ENCODE data around the gene NGEF.

The NGEF gene

DNA sequence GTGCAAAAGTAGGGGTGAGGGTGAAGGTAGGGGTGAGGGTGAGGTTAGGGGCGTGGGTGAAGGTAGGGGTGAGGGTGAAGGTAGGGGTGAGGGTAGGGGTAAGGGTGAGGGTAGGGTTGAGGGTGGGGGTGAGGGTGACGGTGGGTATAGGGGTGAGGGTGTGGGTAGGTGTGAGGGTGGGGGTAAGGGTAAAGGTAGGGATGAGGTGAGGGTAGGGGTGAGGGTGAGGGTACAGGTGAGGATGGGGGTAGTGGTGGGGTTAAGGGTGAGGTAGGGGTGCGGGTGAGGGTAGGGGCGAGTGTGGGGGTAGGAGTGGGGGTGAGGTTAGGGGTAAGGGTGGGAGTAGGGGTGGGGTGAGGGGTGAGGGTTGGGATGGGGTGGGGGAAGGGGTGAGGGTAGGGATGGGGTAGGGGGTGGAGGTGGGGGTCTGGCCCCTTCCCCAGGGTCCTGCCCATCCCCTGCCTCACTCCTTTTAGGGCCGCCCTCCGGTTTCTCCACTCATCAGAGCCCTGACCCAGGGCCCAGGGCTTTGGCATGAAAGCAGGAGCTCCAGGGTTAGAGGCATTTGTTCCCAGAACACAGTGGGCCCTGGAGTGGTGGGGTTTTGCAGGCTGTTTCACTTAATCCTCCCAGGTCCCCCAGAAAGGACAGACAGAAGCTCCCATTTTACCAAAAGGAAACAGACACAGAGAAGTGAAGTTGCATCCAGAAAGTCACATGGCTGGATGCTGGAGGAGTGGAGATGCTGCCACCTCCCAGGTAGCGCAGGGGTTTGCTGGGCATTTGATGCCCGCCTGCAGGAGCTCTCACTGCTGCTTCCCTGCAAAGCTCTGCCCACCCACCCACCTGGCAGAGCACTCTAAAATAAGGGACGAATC, 116.1 kb downstream of the NGEF start:
- DNase-seq = no peak

DNA sequence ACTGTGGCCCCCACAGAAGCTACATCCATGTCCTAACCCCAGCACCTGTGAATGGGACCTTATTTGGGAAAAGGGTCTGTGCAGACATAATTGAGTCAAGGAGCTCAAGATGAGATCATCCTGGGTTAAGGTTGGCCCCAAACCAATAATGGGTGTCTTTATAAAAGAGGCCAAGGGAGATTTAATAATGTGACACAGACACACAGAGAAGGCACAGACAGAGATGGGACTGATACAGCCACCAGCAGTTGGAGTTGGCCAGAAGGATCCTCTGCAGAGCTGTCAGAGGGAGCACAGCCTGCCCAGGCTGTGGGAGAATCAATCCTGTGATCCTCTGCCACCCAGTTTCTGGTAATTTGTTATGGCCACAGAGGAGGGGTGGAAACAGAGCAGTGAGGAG, 116.9 kb downstream of the NGEF start:
- DNase-seq = no peak

DNA sequence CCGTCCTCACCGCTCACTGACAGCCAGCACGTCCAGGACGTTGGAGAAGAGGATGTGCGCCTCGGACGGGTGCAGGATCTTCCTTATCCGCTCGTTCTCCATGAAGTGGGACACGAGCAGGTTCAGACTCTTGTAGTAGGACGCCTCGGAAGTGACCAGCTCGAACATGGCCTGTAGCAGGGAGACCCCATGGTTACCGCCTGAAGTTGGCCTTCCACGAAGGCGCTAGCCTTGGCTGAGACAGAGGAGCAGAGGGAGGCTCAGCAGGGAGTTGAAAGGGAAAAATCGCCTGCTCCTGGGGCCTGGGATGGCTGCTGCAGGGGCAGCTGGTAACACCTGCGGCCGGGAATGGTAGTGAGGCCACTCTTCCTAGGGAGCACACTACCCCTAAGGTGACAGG, 118.3 kb downstream of the NGEF start:
- no peak for DNase-seq

DNA sequence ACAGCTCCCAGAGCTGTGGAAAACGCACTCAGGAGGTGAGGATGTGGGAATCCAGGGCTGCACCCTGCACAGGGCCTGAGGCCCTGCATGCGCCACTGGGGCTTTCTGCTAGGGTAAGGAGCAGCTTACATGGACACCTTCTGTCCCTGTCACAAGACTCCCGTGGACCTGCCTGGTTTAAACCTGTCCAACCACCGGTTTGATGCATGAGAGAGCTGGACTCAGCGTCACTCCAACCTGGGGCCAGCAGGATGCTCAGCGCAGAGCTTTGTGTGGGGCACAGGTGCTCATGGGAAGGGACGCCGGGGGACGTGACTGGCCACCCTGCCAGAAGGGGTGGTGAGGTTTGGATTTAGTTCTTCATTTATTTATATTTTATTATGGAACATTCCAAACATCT, 118.8 kb downstream of the NGEF start:
- no peak for DNase-seq

DNA sequence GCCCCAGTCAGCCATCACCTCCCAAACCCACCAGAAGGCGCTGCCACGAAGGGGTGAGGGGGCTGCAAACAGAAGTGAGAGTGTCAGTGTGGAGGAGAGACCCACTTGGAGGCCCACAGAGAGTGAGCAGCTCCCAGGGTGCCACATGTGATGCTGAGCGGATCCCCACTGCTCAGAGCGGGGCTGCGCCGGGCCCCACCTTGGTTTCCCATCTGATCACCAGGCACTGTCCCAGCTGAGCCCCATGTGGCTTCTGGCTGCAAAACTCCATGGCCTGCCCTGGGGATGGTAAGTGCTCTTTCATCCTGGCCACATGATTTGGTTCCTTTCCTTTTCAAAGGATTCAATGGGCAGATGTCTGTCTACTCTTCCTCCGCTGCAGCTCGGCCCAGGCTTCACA, 119.2 kb downstream of the NGEF start:
- no peak for DNase-seq

DNA sequence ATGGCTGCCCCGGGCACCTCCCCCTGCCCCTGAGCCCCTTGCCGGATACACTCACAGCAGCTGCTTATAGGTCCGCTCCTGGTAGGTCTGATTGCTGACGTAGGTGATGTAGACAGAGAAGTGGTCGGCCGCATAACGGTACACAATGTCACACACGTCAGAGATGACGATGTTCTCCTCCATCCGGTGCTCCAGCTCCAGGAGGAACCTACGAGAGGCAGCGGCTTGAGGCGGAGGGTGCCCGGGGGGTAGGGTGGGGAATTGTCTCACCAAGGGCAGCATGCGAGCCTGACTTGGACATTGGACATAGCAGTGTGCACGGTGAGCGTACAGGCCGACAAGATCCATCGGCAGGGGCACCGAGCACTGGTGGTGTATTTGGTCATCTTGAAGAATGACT, 120.2 kb downstream of the NGEF start:
- no peak for DNase-seq

DNA sequence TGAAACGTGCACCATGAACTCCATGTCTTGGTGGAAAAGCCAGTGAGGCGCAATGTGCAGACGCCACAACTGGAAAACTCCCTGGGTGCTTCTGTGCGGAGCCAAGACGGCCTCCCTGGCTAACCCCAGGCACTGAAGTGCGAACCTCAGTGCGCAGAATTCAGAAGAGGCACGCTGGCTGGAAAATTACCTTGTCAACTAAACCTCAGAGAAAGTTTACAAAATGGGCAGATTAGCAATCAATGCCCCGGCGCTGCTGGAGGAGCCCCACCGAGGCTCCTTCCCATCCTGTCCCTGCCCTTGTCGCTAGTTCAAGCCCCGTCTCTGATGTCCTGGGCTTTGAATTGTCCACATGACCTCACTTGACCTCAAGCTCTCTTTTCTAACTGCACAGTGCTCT, 120.8 kb downstream of the NGEF start:
- no peak for DNase-seq

DNA sequence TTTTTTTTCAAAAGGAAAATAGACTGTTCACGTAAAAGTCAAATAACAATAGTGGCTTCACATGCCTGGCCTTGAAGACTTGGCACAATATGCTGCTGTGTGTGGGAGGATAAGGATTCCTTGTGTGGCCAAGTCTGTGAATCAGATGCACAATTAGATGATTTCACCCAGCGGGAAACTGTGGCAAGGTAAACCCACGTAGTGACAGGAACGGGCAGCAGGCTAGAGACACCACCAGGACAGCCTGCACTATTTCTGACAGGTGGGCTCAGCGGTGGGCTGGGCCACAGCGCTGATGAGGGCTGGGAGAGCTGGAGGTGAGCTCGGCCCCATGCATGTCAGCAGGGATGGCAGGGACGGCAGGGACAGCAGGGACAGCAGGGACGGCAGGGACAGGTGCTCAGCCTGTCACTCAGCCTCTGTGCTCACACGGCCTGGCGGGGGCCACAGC, 121.4 kb downstream of the NGEF start:
- DNase-seq = no peak

DNA sequence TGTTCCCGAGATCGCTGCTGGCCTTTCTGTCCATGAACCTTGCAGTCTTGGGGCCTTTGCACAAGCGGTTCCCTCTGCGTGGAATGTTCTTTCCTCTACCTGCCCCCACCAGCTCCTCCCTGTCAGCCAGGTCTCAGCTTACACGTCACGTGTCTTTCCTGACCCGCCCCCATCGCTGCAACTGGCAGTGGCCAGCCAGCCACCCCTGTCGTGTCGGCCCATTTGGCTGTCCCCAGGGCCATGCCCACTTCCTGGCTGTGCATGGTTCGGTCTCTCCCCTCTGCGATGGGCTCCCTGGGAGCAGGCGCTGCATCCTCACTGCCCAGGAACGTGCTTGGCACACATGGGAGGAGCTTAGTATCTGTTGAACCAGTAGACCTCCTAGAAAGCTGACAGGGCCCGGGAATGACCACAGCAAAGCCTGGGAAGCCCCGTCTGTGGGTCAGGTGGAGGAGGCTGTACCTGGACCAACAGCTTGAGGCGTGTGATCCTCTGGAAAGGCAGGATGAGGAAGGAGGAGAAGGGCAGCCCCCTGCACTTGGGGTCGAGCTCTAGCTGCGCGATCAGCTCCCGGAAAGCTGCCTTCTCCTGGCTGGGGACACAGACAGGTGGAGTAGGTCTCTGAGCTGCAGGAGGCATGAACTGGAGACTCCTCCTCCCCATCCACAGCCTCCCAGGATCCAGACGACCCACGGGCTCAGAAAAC, 122.0 kb downstream of the NGEF start:
- no peak for DNase-seq

DNA sequence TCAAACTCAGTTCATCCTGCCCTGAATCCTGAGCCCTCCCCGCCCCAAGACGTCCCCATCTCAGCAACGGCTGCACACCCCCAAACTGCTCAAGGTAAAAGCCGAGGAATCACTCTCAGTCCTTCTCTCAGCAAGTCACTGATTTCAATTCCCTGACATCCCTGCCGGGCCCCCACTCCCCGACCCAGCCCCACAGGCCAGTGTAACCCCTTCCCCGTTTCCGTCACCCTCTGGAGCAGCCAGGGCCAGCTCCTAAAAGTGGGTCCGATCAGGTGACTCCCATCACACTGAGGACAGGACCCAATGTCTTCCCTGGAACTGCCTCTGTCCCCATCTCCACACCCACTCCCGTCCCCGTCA, 122.5 kb downstream of the NGEF start:
- no peak for DNase-seq

DNA sequence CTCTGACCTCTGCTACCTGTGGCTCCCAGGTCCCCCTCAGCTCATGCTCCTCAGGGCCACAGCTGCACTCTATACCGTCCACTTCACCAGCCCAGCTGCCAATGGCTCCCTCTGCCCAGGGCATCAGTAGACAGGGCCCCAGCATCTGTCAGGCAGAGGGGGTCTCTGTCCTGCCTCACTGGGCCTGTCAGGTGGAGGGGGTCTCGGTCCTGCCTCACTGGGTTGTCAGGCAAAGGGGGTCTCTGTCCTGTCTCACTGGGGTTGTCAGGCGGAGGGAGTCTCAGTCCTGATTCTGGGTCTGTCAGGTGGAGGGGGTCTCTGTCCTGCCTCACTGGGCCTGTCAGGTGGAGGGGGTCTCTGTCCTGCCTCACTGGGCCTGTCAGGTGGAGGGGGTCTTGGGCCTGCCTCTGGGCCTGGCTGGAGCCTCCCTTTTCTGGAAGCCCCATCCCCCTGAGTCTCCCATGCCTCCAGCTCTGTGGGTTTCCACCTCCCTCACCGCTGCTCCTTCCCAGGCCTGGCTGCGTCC, 123.1 kb downstream of the NGEF start:
- no peak for DNase-seq

DNA sequence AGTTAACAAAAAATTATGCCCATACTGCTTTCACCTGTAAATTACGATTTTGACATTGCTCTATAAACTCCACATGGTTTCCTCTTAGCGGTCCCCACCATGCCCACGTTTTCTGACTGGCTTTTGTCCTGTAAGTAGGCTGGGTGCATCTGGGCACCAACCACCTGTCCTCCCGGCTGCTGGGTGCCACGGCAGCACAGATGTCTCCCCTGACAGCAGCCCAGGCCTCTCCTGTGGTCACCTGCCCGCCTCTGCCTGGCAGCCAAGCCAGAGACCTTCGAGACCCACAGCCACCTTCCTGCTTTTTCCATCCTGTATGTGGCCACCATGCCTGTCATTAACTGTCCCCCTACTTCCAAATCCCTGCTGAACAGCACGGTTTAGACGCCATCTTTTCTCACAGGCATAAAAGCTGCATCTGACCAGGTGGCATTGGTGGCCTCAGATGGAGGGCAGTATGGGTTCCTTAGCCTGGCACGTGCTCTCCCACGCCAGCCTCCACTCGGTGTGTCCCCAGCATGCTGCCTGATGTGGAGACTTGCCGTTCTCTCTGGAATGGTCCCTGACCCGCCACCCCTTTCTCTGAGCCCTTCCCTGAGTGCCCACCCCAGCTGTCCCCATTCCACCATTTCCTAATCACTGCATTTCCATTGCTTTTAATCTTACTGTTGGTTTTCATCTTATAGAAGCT, 124.1 kb downstream of the NGEF start:
- no peak for DNase-seq

DNA sequence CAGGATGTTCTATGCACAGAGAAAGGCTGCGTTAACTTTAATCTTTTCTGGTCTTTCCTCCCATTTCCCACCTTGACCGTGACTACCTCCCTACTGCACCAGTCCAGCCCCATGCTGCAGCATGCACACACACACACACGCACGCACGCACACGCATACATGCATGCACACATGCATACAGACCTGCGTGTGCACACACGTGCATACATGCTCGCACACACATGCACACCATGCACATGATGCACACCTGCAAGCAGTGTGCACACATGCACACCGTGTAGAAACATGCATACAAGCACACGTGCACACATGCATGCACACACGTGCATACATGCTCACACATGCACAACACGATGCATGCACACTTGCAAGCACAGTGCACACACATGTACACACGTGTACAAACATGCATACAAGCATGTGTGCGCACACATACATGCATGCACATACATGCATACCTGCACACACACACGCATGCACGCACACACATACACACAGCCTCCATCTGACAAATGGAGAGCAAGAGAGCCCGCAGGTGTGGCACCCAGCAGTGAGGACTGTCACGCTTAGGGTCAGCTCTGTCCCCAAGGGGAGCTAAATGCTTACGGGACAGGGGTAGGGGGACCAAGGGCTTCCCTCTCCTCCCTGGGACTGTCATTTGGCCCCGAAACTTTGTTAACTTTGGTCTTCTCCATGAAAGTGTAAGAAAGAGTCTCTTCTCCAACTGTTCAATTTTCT, 124.8 kb downstream of the NGEF start:
- no peak for DNase-seq

DNA sequence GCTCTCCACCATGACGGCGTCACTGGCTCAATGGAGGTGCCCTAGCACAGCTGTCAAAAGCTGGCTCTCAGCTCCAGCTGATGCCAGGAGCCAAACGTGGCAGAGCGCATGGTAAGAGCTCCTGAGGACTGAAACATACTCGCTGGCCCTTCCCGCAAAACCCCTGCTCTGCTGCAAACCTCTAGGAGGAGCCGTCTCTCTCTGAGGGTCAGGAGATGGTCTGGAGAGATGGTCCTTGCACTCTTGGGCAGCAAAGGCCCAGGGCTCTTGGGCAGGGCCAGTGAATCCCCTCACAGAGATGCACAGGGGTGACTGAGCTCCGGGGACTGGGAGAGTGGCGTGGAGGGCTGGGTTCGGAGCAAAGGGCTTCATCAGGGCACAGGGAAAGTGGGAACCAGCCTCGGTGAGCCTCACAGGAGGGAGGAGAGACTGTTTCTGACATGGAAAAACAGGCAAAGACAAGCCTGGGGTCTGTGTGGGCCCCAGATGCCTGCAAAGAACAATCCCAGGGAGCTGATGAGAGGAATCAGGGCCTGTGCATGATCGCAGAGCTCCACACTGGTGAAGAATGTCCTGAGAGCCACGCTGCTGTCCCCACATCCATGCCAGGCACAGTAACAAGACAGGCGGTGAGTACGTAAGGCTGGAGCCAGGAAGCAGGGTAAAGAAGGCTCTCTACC, 125.7 kb downstream of the NGEF start:
- DNase-seq = no peak

DNA sequence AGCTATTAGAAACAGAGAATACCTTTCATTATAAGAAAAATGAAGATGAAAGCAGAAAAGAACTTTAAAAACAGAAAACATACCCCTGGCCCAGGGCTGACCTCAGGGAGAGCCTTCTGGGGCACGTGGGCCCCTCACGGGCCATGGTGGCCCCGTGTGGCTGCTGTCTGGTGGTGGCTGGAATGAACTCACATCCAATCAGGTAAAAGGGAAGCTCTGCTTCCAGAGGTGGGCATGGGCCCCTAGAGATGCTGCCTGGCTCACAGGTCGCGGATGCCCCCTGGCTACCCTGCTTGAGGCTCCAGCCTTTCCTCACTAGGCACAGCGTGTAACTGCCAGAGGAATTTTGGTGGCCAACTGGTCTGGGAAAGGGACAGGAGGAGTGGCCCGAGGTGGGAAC, 126.4 kb downstream of the NGEF start:
- no peak for DNase-seq

DNA sequence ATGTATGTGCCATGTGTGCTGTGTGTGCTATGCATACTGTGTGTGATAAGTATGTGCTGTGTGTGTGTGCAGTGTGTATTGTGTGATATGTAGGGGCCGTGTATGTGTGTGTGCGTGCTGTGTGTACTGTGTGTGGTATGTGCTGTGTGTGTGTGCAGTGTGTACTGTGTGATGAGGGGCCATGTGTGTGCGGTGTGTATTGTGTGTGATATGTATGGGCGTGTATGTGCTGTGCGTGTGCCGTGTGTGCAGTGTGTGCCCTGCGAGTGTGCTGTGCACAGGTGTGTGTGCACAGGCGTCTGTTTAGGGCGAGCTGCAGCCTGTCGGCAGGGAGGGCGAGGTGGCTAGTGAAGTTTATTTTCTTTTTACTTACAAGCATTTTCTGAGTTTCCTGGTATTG, 126.9 kb downstream of the NGEF start:
- DNase-seq = no peak

DNA sequence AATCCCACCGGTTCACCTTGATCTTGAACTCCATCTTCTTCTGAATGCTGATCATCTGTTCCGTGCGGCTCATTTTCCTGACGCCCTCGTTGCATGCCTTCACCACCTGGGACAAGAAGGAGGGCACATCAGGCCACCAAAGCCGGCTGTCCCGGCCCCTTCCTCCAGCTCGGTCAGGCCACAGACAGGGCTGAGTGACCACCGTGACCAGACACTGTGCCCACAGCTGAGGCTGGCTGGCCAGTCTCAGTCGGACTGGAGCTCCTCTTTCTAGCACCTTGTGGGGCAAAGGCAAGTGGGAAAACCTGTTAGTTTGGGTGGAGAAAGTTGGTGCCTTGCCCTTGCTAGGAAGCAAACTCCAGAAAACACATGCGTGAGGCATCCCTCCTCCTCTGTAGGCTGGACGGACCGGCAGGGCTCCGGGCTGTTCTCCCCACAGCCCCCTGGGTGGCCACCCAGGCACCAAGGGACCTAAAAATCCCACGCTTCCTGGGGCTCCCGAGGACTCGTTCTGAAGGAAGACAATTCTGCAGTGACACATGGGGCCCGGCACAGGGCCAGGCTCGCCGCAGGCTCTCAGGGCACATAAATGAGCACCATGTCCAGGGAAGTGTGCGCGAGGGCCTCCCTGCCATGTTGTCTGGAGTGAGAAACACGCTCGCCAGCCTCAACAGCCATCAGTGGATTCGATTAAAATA, 127.6 kb downstream of the NGEF start:
- DNase-seq = no peak

DNA sequence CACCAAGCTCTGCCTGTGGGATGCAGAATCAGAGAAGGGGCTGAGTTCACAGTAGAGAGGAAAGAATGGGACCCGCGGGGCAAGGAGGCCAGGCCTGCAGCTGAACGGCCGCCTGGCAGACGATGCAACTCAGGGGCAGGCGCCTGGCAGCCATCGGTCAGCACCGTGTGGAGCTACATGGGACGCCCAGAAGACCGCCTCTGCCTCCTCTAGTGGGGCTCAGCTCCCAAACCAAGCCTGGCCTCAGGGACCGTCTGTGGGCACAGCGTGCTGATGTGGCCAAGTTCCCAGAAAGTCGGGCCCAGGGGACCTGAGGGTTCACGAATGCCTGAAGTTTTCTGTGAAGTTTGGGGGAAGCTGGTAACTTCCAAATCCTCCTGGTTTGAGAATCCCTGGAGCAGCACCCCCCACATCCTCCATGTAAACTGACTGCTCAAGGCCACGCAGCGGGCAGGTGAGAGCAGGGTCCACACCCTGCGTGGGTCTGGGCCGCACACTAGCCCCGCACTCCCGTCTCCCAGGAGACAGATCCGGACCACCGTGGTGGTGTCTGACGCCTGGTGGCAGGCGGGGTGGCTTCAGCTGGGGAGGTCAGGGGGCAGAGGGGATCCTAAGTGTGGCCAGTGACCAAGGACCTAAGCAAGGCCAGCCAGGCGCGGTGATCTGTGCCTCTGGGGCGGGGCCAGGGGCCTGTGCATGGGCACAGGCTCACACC, 128.3 kb downstream of the NGEF start:
- no peak for DNase-seq

DNA sequence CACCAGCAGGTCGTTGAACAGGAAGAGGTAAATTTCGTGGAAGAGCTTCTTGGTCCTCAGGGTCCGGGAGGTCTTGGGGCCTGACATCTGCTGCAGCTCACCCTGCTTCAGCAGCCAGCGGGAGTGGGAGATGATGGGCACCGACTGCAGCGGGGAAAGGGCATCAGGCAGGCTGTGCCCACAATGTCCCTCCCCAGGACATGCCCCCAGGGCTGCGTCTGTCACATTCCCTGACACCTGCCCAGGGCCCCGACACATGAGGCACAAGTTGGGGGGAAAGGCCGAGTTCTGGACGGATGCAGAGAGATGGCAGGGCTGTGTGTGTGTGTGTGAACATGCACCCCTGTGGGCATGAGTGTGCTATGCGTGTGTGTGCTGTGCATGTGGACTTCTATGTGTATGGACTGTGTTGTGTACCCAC, 129.0 kb downstream of the NGEF start:
- DNase-seq = no peak

DNA sequence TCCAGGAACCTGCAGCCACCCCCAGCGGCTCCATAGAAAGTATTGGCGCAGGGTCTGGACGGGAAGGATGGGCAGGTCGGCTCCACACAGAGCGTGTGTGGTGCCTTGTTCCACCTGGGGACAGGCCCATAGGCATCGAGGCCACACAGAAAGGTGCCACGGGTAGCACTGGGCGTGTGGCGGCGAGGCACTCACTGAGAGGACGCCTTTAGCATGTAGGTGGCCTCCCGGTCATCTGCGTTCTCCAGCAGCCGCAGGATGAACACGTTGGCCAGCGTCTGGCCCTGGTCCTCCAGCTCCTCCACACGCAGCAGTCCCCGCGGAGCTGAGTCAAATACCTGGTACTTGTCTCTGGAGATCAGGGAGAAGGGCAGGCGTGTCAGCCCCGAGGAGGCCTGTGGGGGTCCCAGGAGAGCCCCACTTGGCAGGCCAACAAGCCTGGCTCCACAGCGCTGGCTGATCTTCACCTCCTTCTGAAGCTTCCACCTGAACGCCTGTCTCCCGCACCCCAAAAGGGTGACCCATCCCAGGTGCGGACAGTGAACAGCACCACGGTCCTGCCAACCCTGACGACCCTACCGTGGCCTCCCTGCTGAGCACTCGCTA, 129.8 kb downstream of the NGEF start:
- no peak for DNase-seq
